T-cell (primary cell): Measurements from ENCODE around the gene CUX1. TPM values are rescaled to one million over a fixed set of nuclear protein-coding genes. Genes with fewer than 3 reads are reported as not detected.

Source experiments
- ATAC-seq, 4 experiments: fragments of 200-7000 bp in 3 of 4; fragments of 150-1000 bp in 1 of 4; cut with Tn5 transposase; replicated peaks in 1 of 4; 1 replicate in 3 of 4; 2 replicates in 1 of 4; pipeline ENCODE4 v1.10.0; 2021; ENCODE audit warnings: moderate library complexity in 3 of 4, mild to moderate bottlenecking in 2 of 4, moderate number of reproducible peaks in 1 of 4
- CTCF ChIA-PET, 2 donors: fragments of 300-600 bp; sonication (Branson Sonifier 250); formaldehyde crosslinking; loops; one replicate each; lab custom pipeline; 2022; ENCODE audit warnings: antibody characterized with exemption in 2 of 2; lab: Charles Lee
- POLR2A ChIA-PET, 2 donors: fragments of 300-600 bp; sonication (Branson Sonifier 250); formaldehyde crosslinking; loops; one replicate each; lab custom pipeline; 2022; ENCODE audit warnings: antibody characterized with exemption in 2 of 2; lab: Charles Lee
- DNase-seq, 35 experiments: peaks; one replicate each; pipeline versions ENCODE4 v3.0.0 to v3.0.0-alpha.2; 2013 to 2023
- H3K27ac ChIP-seq: one replicate; pipeline ENCODE4 v1.5.1; 2013; ENCODE audit warnings: low read length
- H3K27me3 ChIP-seq, 2 experiments: replicated peaks in 1 of 2; 1 replicate in 1 of 2; 2 replicates in 1 of 2; pipeline versions ENCODE4 v1.6.1 to v1.7.0; 2013; ENCODE audit warnings: low read length in 1 of 2, mixed read lengths in 1 of 2; ENCODE audit not compliant: control insufficient read depth in 2 of 2, insufficient read depth in 2 of 2; ENCODE audit errors: extremely low read depth in 1 of 2
- H3K36me3 ChIP-seq, 2 donors: 1 replicate in 1 of 2; 2 replicates in 1 of 2; pipeline versions ENCODE4 v1.6.1 to v1.7.0; 2013; ENCODE audit warnings: low read length in 1 of 2; ENCODE audit not compliant: control insufficient read depth in 2 of 2, insufficient read depth in 1 of 2; ENCODE audit errors: extremely low read depth in 1 of 2
- H3K4me1 ChIP-seq, 2 experiments: 1 replicate in 1 of 2; 2 replicates in 1 of 2; pipeline versions ENCODE4 v1.6.1 to v1.7.0; 2013; ENCODE audit warnings: low read length in 2 of 2, mixed read lengths in 1 of 2; ENCODE audit not compliant: insufficient read depth in 2 of 2, control insufficient read depth in 1 of 2; ENCODE audit errors: extremely low read depth in 1 of 2
- H3K4me3 ChIP-seq, 2 donors: 1 replicate in 1 of 2; 2 replicates in 1 of 2; pipeline versions ENCODE4 v1.5.1 to v1.7.0; 2013; ENCODE audit warnings: mild to moderate bottlenecking in 2 of 2, low read length in 1 of 2, moderate library complexity in 1 of 2; ENCODE audit not compliant: control insufficient read depth in 1 of 2; ENCODE audit errors: extremely low read depth in 1 of 2
- H3K9me3 ChIP-seq: 2 replicates; pipeline ENCODE4 v1.7.0; 2013
- H3K27ac Mint-ChIP-seq, 2 donors: one replicate each; pipeline ENCODE4 v1.8.0; 2020 to 2021; ENCODE audit warnings: mild to moderate bottlenecking in 2 of 2, mixed read lengths in 2 of 2
- H3K27me3 Mint-ChIP-seq, 2 donors: one replicate each; pipeline ENCODE4 v1.8.0; 2021 to 2022; ENCODE audit warnings: mixed read lengths in 2 of 2
- H3K36me3 Mint-ChIP-seq: one replicate; pipeline ENCODE4 v1.8.0; 2021; ENCODE audit warnings: mixed read lengths
- H3K4me1 Mint-ChIP-seq, 3 donors: one replicate each; pipeline ENCODE4 v1.8.0; 2020 to 2022; ENCODE audit warnings: mixed read lengths in 3 of 3, mild to moderate bottlenecking in 1 of 3
- H3K4me3 Mint-ChIP-seq, 3 donors: one replicate each; pipeline ENCODE4 v1.8.0; 2020 to 2022; ENCODE audit warnings: mild to moderate bottlenecking in 3 of 3, mixed read lengths in 3 of 3, moderate library complexity in 3 of 3
- H3K9me3 Mint-ChIP-seq, 3 donors: one replicate each; pipeline ENCODE4 v1.8.0; 2020 to 2022; ENCODE audit warnings: mixed read lengths in 3 of 3
- WGBS: methylation state at CpG from one replicate; pipeline ENCODE4 v1.1.5; 2013; ENCODE audit warnings: missing lambda C conversion rate; ENCODE audit not compliant: insufficient coverage; 5-methylcytosine and 5-hydroxymethylcytosine counted together
- total RNA-seq, 35 experiments: library from RNA in 6 of 35; stranded (reverse) in 6 of 35; fragments of 120-200 nt in 1 of 35; gene quantifications; one replicate each; pipeline versions ENCODE4 v1.2.1 to v1.2.4 and lab custom pipeline; 2013 to 2026

The CUX1 gene
- total RNA-seq, 5 donors from 2014 or later (not counting 1 experiment from before 2014, with no cell fraction given), result 36.9 to 50.2 (median 42.8) TPM

DNA sequence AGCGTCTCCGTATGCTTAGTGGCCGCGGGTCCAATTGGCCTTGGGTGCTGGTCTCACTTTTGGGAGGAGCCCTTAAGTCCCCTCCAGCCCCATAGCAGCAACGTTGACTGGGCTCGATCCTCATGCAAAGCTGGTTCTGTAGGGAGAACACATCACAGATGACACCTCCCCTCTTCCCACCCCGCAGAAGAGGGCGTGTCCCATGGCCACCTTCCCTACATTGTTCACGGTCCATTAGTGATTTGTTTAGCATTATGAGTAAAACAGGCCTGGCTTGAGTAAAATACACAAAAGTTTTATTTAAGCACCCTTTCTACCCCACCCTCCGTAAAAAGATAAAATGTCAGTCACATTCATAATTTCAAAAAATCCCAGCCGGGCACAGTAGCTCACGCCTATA is 380.2 kb downstream of the CUX1 start:
- Mint-ChIP-seq H3K4me1 (no peaks in the 10 kb centered on the region), H3K4me3 (no peak overlapping the region), H3K9me3 (no peaks in the 10 kb centered on the region), H3K36me3 (peaks cover 53% of the 10 kb centered on the region), H3K27ac (no peak overlapping the region), H3K27me3 (no peaks in the 10 kb centered on the region)
- no CpG with 5 or more reads among the region's 12 CpGs for WGBS
- ChIA-PET CTCF (no interaction called here), POLR2A (no interaction called here)
- no peaks in the 10 kb centered on the region for H3K4me1 ChIP-seq
- ATAC-seq (no peak), DNase-seq (no peak)
- no peak overlapping the region for H3K4me3 ChIP-seq
- H3K27ac ChIP-seq, result no peak overlapping the region
- no peaks in the 10 kb centered on the region for H3K9me3 ChIP-seq
- peaks cover 29 to 42% of the 10 kb centered on the region in 2 donors for H3K36me3 ChIP-seq
- H3K27me3 ChIP-seq, result no peaks in the 10 kb centered on the region

DNA sequence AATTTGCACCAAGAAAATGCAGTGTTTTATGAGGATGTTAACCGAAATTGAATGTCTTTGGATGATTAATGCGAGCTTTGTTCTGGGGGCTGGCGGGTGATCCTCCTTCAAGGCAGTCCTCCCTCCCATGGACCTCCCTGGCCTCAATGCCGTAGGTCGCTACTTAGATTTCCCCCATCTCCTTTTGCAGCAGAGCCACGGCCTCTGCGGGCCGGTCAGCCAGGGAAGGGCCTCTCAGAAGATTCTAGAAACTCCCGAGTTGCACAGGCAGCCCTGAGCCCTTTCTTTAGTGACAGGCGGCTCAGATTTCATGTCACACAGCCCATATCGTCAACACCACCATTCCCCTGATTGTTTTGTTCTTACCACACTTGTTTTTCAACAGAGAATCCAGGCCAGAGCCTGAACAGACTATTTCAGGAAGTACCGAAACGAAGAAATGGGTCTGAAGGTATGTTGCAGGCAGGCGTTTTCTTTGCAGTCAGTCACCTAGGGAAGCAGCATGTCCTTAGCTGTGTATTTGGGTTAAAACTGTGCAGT is 381.1 kb downstream of the CUX1 start:
- Mint-ChIP-seq H3K27ac (no peak overlapping the region), H3K9me3 (no peaks in the 10 kb centered on the region)

DNA sequence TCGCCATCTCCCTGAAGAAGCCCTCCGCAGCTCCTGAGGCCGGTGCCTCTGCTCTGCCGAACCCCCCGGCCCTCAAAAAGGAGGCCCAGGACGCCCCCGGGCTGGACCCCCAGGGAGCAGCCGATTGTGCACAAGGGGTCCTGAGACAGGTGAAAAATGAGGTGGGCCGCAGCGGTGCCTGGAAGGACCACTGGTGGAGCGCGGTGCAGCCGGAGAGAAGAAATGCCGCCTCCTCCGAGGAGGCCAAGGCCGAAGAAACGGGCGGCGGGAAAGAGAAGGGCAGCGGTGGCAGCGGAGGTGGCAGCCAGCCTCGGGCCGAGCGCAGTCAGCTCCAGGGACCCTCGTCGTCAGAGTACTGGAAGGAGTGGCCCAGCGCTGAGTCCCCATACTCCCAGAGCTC is 384.1 kb downstream of the CUX1 start:
- H3K27ac Mint-ChIP-seq, result no peak overlapping the region

More for the DNA sequence above, 381.1 kb downstream of the CUX1 start:
- ChIA-PET POLR2A (no interaction called here), CTCF (no interaction called here)
- H3K27me3 Mint-ChIP-seq, result no peaks in the 10 kb centered on the region
- Histone ChIP-seq H3K36me3 (peaks cover 29 to 44% of the 10 kb centered on the region in 2 donors), H3K27ac (no peak overlapping the region), H3K4me3 (no peak overlapping the region), H3K9me3 (no peaks in the 10 kb centered on the region), H3K27me3 (no peaks in the 10 kb centered on the region), H3K4me1 (no peaks in the 10 kb centered on the region)
- H3K4me3 Mint-ChIP-seq, result no peak overlapping the region
- DNase-seq, result no peak
- no peak for ATAC-seq
- H3K4me1 Mint-ChIP-seq, result no peaks in the 10 kb centered on the region
- WGBS, result 94% methylated on average over 12 of the region's 14 CpGs
- peaks cover 53% of the 10 kb centered on the region for H3K36me3 Mint-ChIP-seq

DNA sequence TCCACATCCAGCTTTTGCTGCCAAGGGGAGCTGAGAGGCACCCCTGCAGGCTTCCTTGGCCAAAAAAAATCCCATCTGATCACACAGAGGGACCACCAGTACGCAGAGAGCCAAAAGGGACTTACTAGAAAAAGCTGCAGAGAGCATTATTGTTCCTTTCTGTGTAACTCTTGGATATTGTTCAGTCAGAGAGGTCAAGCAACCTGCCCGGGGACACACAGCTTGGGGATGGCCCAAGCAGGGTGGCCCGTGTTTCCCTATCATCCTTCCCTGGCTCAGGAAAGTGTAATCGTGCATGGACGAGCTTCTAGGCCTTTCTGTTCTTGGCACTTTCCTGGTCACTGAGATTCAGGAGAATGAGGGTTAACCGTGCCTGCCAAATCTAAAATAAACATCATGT is 385.1 kb downstream of the CUX1 start:
- DNase-seq (no peak), ATAC-seq (no peak)
- WGBS, result 90% methylated on average over 5 of the region's 6 CpGs
- ChIA-PET CTCF (no interaction called here), POLR2A (no interaction called here)
- Mint-ChIP-seq H3K36me3 (peaks cover 53% of the 10 kb centered on the region), H3K27ac (no peak overlapping the region), H3K27me3 (no peaks in the 10 kb centered on the region), H3K4me3 (no peak overlapping the region), H3K9me3 (no peaks in the 10 kb centered on the region), H3K4me1 (no peaks in the 10 kb centered on the region)
- Histone ChIP-seq H3K27ac (no peak overlapping the region), H3K4me3 (no peak overlapping the region), H3K27me3 (no peaks in the 10 kb centered on the region), H3K4me1 (no peaks in the 10 kb centered on the region), H3K36me3 (peaks cover 23 to 40% of the 10 kb centered on the region in 2 donors), H3K9me3 (no peaks in the 10 kb centered on the region)

More for the DNA sequence above, 384.1 kb downstream of the CUX1 start:
- Histone ChIP-seq H3K9me3 (no peaks in the 10 kb centered on the region), H3K36me3 (peaks cover 33 to 50% of the 10 kb centered on the region in 2 donors), H3K4me1 (no peaks in the 10 kb centered on the region), H3K4me3 (no peak overlapping the region), H3K27ac (no peak overlapping the region), H3K27me3 (no peaks in the 10 kb centered on the region)
- WGBS, result 94% methylated on average over 24 of the region's 27 CpGs
- ChIA-PET CTCF (no interaction called here), POLR2A (no interaction called here)
- ATAC-seq (no peak), DNase-seq (no peak)
- Mint-ChIP-seq H3K9me3 (no peaks in the 10 kb centered on the region), H3K4me3 (no peak overlapping the region), H3K36me3 (peaks cover 57% of the 10 kb centered on the region), H3K27me3 (no peaks in the 10 kb centered on the region), H3K4me1 (no peaks in the 10 kb centered on the region)

DNA sequence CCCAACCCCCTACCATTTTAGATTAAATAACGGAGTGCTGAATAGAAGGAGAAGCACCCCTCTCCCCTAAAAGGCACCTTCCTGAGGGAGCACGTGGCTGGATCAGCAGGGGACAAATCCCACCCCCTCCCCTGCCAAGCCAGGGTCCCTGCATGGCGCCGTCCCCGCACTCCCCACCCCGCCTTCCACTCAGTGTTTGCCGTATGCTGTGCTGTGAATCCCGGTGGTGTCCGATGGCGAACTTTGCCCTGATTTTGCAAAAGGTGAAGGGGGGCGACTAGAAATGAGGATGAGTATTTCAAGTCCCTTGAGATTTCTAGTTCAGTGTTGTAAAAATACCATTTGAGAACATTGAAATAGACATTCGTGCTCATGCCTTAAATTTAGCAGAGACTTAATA is 385.8 kb downstream of the CUX1 start:
- Histone ChIP-seq H3K36me3 (peaks cover 21 to 40% of the 10 kb centered on the region in 2 donors), H3K27ac (no peak overlapping the region)
- no peak for ATAC-seq

DNA sequence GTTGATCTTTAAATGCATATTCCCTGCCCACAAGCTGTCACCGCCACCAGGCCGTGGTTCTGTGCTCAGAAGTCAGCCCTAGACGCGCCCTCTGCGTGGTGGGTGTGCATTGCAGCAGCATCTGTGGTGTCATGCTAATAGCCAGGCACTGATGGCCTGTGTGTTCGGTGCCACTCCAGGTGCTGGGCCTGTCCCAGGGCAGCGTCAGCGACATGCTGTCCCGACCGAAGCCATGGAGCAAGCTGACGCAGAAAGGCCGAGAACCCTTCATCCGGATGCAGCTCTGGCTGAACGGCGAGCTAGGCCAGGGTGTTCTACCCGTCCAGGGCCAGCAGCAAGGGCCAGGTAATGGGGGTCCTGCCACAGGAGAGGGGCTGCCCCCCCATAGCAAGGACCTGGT is 386.8 kb downstream of the CUX1 start:
- H3K36me3 Mint-ChIP-seq, result peaks cover 51% of the 10 kb centered on the region
- no peaks in the 10 kb centered on the region for H3K4me1 ChIP-seq
- H3K27ac Mint-ChIP-seq, result no peak overlapping the region
- no peaks in the 10 kb centered on the region for H3K4me1 Mint-ChIP-seq
- no peak overlapping the region for H3K4me3 ChIP-seq
- no peak overlapping the region for H3K4me3 Mint-ChIP-seq
- no peak for ATAC-seq
- 96% methylated on average over 13 of the region's 16 CpGs for WGBS
- no peaks in the 10 kb centered on the region for H3K27me3 Mint-ChIP-seq
- ChIA-PET POLR2A (no interaction called here), CTCF (no interaction called here)
- H3K27ac ChIP-seq, result no peak overlapping the region
- H3K9me3 Mint-ChIP-seq, result no peaks in the 10 kb centered on the region
- peaks cover 11 to 35% of the 10 kb centered on the region in 2 donors for H3K36me3 ChIP-seq
- H3K9me3 ChIP-seq, result no peaks in the 10 kb centered on the region
- no peak for DNase-seq
- no peaks in the 10 kb centered on the region for H3K27me3 ChIP-seq

More for the DNA sequence above, 385.8 kb downstream of the CUX1 start:
- no peak for DNase-seq
- no peaks in the 10 kb centered on the region for H3K9me3 ChIP-seq
- Mint-ChIP-seq H3K27ac (no peak overlapping the region), H3K27me3 (no peaks in the 10 kb centered on the region), H3K4me1 (no peaks in the 10 kb centered on the region), H3K36me3 (peaks cover 53% of the 10 kb centered on the region), H3K4me3 (no peak overlapping the region), H3K9me3 (no peaks in the 10 kb centered on the region)
- H3K4me3 ChIP-seq, result no peak overlapping the region
- H3K4me1 ChIP-seq, result no peaks in the 10 kb centered on the region
- 88% methylated on average over 6 of the region's 12 CpGs for WGBS
- ChIA-PET POLR2A (no interaction called here), CTCF (no interaction called here)
- H3K27me3 ChIP-seq, result no peaks in the 10 kb centered on the region

DNA sequence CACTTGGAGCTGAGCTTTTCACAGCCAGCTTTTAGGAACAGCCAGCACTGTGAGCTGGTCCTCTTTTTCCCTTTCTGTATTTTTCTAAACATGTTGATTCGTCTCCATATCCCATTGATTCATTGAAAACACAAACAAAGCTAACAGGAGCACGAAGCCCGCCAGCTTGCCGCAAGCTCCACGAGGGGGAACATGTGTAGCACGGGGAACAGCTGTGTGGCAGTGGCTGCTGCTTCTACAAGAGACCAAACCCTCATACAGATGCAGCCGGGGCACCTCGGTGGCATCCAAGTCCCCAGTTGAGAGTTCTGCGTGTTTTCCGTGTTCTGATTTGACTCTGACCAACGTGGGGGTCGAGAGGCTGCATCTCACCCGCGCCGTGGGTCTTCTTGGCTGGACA is 388.5 kb downstream of the CUX1 start:
- Histone ChIP-seq H3K4me3 (no peak overlapping the region), H3K27ac (no peak overlapping the region), H3K9me3 (no peaks in the 10 kb centered on the region), H3K27me3 (no peaks in the 10 kb centered on the region), H3K4me1 (no peaks in the 10 kb centered on the region), H3K36me3 (peaks cover 11 to 42% of the 10 kb centered on the region in 2 donors)
- no peak for DNase-seq
- no peak overlapping the region for H3K27ac Mint-ChIP-seq
- WGBS, result 94% methylated on average over 13 of the region's 15 CpGs
- no peak overlapping the region for H3K4me3 Mint-ChIP-seq
- no peaks in the 10 kb centered on the region for H3K9me3 Mint-ChIP-seq
- no peaks in the 10 kb centered on the region for H3K27me3 Mint-ChIP-seq
- peaks cover 47% of the 10 kb centered on the region for H3K36me3 Mint-ChIP-seq
- ATAC-seq, result no peak
- ChIA-PET CTCF (no interaction called here), POLR2A (no interaction called here)
- no peaks in the 10 kb centered on the region for H3K4me1 Mint-ChIP-seq
